Mesothelial cell of epicardium (in vitro differentiated cells): ENCODE data around the gene FOXL3. TPM values are rescaled to one million over a fixed set of nuclear protein-coding genes. Genes with fewer than 3 reads are reported as not detected.
A peak's percentile ranks its signal among the peaks of the same experiment; 100 is the strongest.

ENCODE experiments used
- DNase-seq, 2 experiments: peaks; one replicate each; pipeline ENCODE4 v3.0.0; 2021; ENCODE audit warnings: low spot score in 2 of 2; ENCODE audit not compliant: unreplicated experiment in 2 of 2
- H3K27ac Mint-ChIP-seq: 2 replicates; pipeline ENCODE4 v1.8.0; 2021; ENCODE audit warnings: mixed read lengths
- H3K27me3 Mint-ChIP-seq: 2 replicates; pipeline ENCODE4 v1.8.0; 2021; ENCODE audit warnings: low read depth, mixed read lengths
- H3K36me3 Mint-ChIP-seq: 2 replicates; pipeline ENCODE4 v1.8.0; 2021; ENCODE audit warnings: mixed read lengths
- H3K4me1 Mint-ChIP-seq: 2 replicates; pipeline ENCODE4 v1.8.0; 2021; ENCODE audit warnings: mixed read lengths
- H3K4me3 Mint-ChIP-seq: 2 replicates; pipeline ENCODE4 v1.8.0; 2021; ENCODE audit warnings: mild to moderate bottlenecking, moderate library complexity, mixed read lengths
- H3K9me3 Mint-ChIP-seq: 2 replicates; pipeline ENCODE4 v1.8.0; 2021; ENCODE audit warnings: mixed read lengths
- total RNA-seq: library from RNA; stranded (reverse); gene quantifications from 3 replicates; pipeline ENCODE4 v1.2.1, GENCODE V29; 2021
- TF ChIP-seq, protein P1 (sequence below): fragments of 200-600 bp; sonication (generic); IDR thresholded peaks from one replicate; pipeline ENCODE4 v1.5.0; 2021; ENCODE audit warnings: antibody characterized with exemption; ENCODE audit not compliant: unreplicated experiment

FOXL3 gene
- total RNA-seq, 1 donor from 2014 or later: not detected

GRCh38 chr7:318476-318875, 28.5 kb downstream of the FOXL3 start:
- H3K4me3 Mint-ChIP-seq: no peak overlapping the region
- DNase-seq: no peak
- no peaks in the 10 kb centered on the region for H3K36me3 Mint-ChIP-seq
- peaks cover 19% of the 10 kb centered on the region for H3K9me3 Mint-ChIP-seq
- peaks cover 72% of the 10 kb centered on the region for H3K27me3 Mint-ChIP-seq
- peaks cover 2% of the 10 kb centered on the region for H3K4me1 Mint-ChIP-seq
- H3K27ac Mint-ChIP-seq: no peak overlapping the region
- TF ChIP-seq, protein P1, sequence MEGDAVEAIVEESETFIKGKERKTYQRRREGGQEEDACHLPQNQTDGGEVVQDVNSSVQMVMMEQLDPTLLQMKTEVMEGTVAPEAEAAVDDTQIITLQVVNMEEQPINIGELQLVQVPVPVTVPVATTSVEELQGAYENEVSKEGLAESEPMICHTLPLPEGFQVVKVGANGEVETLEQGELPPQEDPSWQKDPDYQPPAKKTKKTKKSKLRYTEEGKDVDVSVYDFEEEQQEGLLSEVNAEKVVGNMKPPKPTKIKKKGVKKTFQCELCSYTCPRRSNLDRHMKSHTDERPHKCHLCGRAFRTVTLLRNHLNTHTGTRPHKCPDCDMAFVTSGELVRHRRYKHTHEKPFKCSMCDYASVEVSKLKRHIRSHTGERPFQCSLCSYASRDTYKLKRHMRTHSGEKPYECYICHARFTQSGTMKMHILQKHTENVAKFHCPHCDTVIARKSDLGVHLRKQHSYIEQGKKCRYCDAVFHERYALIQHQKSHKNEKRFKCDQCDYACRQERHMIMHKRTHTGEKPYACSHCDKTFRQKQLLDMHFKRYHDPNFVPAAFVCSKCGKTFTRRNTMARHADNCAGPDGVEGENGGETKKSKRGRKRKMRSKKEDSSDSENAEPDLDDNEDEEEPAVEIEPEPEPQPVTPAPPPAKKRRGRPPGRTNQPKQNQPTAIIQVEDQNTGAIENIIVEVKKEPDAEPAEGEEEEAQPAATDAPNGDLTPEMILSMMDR: no peak

GRCh38 chr7:318878-319661, 29.1 kb downstream of the FOXL3 start:
- Mint-ChIP-seq H3K9me3 (peaks cover 19% of the 10 kb centered on the region), H3K4me3 (no peak overlapping the region), H3K27me3 (peaks cover 74% of the 10 kb centered on the region), H3K4me1 (peaks cover 7% of the 10 kb centered on the region), H3K36me3 (no peaks in the 10 kb centered on the region), H3K27ac (no peak overlapping the region)
- DNase-seq: no peak
- TF ChIP-seq, protein P1: no peak

DNA sequence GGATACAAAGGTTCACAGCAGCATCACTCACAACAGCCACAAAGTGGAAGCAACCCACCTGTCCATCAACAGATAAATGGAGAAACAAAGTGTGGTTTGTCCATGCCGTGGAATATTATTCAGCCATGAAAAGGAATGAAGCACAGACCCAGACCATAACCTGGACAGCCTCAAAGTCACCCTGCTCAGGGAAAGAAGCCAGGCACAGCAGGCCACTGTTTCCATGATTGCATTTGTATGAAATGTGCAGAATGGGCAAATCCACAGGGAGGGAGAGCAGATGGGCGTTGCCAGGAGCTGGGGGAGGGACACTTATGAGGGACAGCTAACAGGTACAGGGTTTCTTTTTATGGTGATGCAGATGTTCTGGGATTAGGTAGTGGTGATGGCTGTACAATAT, 30.3 kb downstream of the FOXL3 start:
- Mint-ChIP-seq H3K27ac (no peak overlapping the region), H3K27me3 (peaks cover 62% of the 10 kb centered on the region), H3K4me3 (no peak overlapping the region), H3K36me3 (no peaks in the 10 kb centered on the region), H3K9me3 (peaks cover 14% of the 10 kb centered on the region), H3K4me1 (peaks cover 7% of the 10 kb centered on the region)
- TF ChIP-seq, protein P1: no peak
- no peak for DNase-seq

DNA sequence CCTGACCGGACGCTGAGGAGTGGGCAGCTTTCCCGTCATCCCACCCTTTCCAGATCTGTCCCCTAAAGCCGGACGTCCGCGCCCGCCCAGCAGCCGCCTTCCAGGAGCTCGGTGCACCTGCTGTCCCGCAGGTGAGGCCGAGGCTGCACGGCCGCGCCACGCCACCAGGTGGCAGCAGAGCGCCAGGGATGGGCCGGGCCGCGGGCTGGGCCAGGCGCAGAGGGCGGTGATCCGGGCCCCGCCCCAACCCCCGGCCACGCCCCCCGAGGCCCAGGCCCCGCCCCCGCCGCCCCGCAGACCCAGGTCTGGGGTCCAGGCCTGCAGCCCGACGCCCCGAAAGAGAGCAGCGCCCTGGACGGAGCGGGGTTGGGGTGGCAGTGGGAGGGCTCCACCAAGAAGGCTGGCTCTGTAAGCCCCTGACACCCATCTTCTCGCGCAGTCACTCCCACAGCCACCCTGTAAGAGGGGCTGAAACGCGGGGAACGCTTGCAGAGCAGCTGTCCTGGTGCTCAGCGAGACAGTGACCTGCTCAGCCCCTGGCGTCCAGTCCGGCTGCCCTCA, 32.2 kb downstream of the FOXL3 start:
- H3K4me3 Mint-ChIP-seq: no peak overlapping the region
- peak; percentile 81 to 94 for DNase-seq
- H3K36me3 Mint-ChIP-seq: no peaks in the 10 kb centered on the region
- peaks cover 48% of the 10 kb centered on the region for H3K27me3 Mint-ChIP-seq
- TF ChIP-seq, protein P1: peak; percentile 96
- no peak overlapping the region for H3K27ac Mint-ChIP-seq
- H3K9me3 Mint-ChIP-seq: peaks cover 6% of the 10 kb centered on the region
- peaks cover 18% of the 10 kb centered on the region for H3K4me1 Mint-ChIP-seq

DNA sequence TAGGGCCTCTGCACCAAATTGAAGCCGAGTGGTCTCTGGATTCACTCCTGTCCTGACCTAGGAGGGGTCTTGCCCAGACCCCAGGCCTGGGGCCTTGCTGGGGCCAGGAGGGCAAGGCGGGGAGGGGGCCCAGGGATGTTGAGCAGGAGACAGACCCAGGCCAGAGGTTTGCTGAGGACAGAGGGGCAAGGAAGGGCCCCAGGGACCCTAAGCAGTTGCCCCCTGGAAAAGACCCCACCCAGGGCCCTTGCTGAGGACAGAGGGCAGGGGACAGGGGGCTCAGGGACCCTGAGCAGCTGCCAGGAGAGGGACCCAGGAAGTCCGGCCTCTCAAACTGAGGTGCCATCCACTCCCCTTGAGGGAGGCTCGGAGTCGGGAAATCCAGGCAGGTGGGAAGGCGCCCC, 32.7 kb downstream of the FOXL3 start:
- no peak for DNase-seq
- H3K27ac Mint-ChIP-seq: no peak overlapping the region
- TF ChIP-seq, protein P1: no peak
- peaks cover 1% of the 10 kb centered on the region for H3K9me3 Mint-ChIP-seq
- peaks cover 22% of the 10 kb centered on the region for H3K4me1 Mint-ChIP-seq
- no peaks in the 10 kb centered on the region for H3K36me3 Mint-ChIP-seq
- H3K4me3 Mint-ChIP-seq: no peak overlapping the region
- H3K27me3 Mint-ChIP-seq: peaks cover 45% of the 10 kb centered on the region
